Measurements from ENCODE around the gene ADCK1.
A peak's percentile ranks its signal among the peaks of the same experiment; 100 is the strongest.
"Not testable (repeated sequence)": the region's sequence is repeated elsewhere in the genome, so short reads cannot be mapped to it uniquely, and the experiment has no call there.

ADCK1 gene

GRCh38 chr14:77812028-77812427 lies 12.1 kb downstream of the ADCK1 start:
- DNase-seq = no peak

- not testable (repeated sequence) for DNase-seq
These were observed 12.8 kb downstream of the ADCK1 start for GRCh38 chr14:77812682-77813081.

- DNase-seq = no peak
These were observed 22.4 kb downstream of the ADCK1 start for GRCh38 chr14:77822307-77822706.

GRCh38 chr14:77822741-77823140 lies 22.8 kb downstream of the ADCK1 start:
- DNase-seq = no peak

- DNase-seq = no peak
These were observed 23.5 kb downstream of the ADCK1 start for GRCh38 chr14:77823378-77823777.

- DNase-seq = no peak
These were observed 26.1 kb downstream of the ADCK1 start for GRCh38 chr14:77825895-77826519.

- DNase-seq = no peak
These were observed 30.8 kb downstream of the ADCK1 start for GRCh38 chr14:77830692-77831091.

GRCh38 chr14:77832297-77832696 lies 32.4 kb downstream of the ADCK1 start:
- DNase-seq = no peak

- DNase-seq = no peak
These were observed 38.0 kb downstream of the ADCK1 start for GRCh38 chr14:77837926-77838325.

- no peak for DNase-seq
These were observed 39.1 kb downstream of the ADCK1 start for GRCh38 chr14:77838831-77839511.

- DNase-seq = no peak
These were observed 43.3 kb downstream of the ADCK1 start for GRCh38 chr14:77843195-77843594.

- DNase-seq = no peak
These were observed 43.7 kb downstream of the ADCK1 start for GRCh38 chr14:77843651-77844050.

GRCh38 chr14:77844802-77845201 lies 44.9 kb downstream of the ADCK1 start:
- no peak for DNase-seq

GRCh38 chr14:77848031-77848430 lies 48.1 kb downstream of the ADCK1 start:
- no peak for DNase-seq

GRCh38 chr14:77849711-77850110 lies 49.8 kb downstream of the ADCK1 start:
- DNase-seq = no peak

GRCh38 chr14:77853919-77854318 lies 54.0 kb downstream of the ADCK1 start:
- DNase-seq = no peak

- no peak for DNase-seq
These were observed 57.0 kb downstream of the ADCK1 start for GRCh38 chr14:77856941-77857340.

GRCh38 chr14:77859934-77860570 lies 60.1 kb downstream of the ADCK1 start:
- DNase-seq = no peak

- DNase-seq = no peak
These were observed 61.3 kb downstream of the ADCK1 start for GRCh38 chr14:77861201-77861600.

GRCh38 chr14:77862154-77862786 lies 62.4 kb downstream of the ADCK1 start:
- DNase-seq = peak; percentile 75

GRCh38 chr14:77864085-77864484 lies 64.2 kb downstream of the ADCK1 start:
- DNase-seq = no peak

GRCh38 chr14:77864580-77864979 lies 64.7 kb downstream of the ADCK1 start:
- DNase-seq = no peak

GRCh38 chr14:77865455-77865854 lies 65.5 kb downstream of the ADCK1 start:
- DNase-seq = no peak

GRCh38 chr14:77866932-77867331 lies 67.0 kb downstream of the ADCK1 start:
- DNase-seq = no peak

All from activated naive CD4-positive, alpha-beta T cell treated with Interleukin-2 at 50 U/mL for 16 hours (primary cell).